BJ (cell line): ENCODE measurements around the gene RFX4. TPM values are rescaled to one million over a fixed set of nuclear protein-coding genes. Genes with fewer than 3 reads are reported as not detected.

Experiments
- CTCF ChIA-PET: fragments of 350-600 bp; formaldehyde crosslinking; extraction: SDS; loops from one replicate; lab custom pipeline; 2021; ENCODE audit warnings: antibody characterized with exemption, inconsistent platforms; lab: Yijun Ruan, JAX
- POLR2A ChIA-PET: fragments of 300-600 bp; sonication (Branson Sonifier 250); formaldehyde crosslinking; extraction: SDS; loops from one replicate; lab custom pipeline; 2021; ENCODE audit warnings: antibody characterized with exemption; lab: Charles Lee
- DNase-seq: peaks from one replicate; pipeline ENCODE4 v3.0.0-alpha.2; 2011; ENCODE audit warnings: low read depth
- H3K27me3 ChIP-seq: 2 replicates; pipeline ENCODE4 v1.6.0; 2011; ENCODE audit warnings: low read length; ENCODE audit not compliant: control insufficient read depth, insufficient read depth
- H3K36me3 ChIP-seq: 2 replicates; pipeline ENCODE4 v1.5.1; 2011; ENCODE audit warnings: low read length; ENCODE audit not compliant: control insufficient read depth, insufficient read depth
- H3K4me3 ChIP-seq: 2 replicates; pipeline ENCODE4 v1.5.1; 2011; ENCODE audit warnings: low read depth, mild to moderate bottlenecking, control low read depth, low read length
- polyA plus RNA-seq: library from polyadenylated mRNA; depleted of rRNA; stranded (reverse); fragments of >200 nt; gene quantifications from 2 replicates; pipeline ENCODE4 v1.2.3, GENCODE V29; 2011
- TF ChIP-seq, protein P1 (sequence below): IDR thresholded peaks from 2 replicates; pipeline ENCODE4 v1.5.1; 2011; ENCODE audit warnings: low read depth, mild to moderate bottlenecking, control low read depth, inconsistent platforms, low read length, moderate library complexity; ENCODE audit not compliant: insufficient read depth

Gene RFX4
- polyA plus RNA-seq, 1 experiment, result not detected

DNA sequence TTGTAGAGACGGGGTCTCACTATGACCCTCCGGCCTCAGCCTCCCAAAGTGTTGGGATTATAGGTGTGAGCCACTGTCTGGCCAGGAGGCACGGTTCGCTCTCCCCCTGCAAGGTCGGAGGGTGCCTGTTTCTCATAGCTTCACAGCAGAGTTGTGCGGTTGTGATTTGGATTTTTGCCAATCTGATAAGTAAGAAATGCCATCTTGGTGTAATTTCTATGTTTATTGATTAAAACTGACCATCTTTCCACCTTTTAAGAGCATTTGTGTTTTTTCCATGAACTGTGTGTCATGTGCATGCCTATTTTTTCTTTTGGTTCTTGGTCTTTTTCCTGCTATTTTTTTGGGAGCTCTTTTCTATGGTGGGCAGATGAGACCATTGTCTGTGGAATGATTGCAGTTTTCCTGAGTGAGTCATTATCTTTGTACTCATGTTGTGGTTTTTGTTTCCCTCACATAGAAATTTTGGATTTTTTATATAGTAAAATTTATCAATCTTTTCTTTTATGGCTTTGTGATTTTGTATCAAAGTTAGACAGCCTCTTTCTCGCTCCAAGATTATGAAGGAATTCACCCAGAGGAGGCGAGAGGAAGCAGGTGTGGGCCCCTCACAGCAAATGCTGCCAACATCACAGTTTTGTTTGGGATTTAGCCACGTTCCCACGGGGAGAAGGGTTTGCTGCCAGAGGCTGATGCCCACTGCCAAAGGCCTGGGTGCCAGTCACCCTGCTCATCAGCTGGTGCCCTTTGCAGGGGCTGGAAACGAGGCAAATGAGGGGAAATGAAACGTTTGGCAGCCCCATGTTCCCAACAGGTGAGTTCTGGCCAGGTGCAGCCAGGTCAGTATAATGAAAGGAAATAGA, 47.2 kb downstream of the RFX4 start:
- H3K4me3 ChIP-seq, result no peak overlapping the region
- no peak for DNase-seq
- ChIA-PET CTCF (no interaction called here), POLR2A (no interaction called here)
- H3K36me3 ChIP-seq, result no peaks in the 10 kb centered on the region
- no peaks in the 10 kb centered on the region for H3K27me3 ChIP-seq
- TF ChIP-seq, protein P1, sequence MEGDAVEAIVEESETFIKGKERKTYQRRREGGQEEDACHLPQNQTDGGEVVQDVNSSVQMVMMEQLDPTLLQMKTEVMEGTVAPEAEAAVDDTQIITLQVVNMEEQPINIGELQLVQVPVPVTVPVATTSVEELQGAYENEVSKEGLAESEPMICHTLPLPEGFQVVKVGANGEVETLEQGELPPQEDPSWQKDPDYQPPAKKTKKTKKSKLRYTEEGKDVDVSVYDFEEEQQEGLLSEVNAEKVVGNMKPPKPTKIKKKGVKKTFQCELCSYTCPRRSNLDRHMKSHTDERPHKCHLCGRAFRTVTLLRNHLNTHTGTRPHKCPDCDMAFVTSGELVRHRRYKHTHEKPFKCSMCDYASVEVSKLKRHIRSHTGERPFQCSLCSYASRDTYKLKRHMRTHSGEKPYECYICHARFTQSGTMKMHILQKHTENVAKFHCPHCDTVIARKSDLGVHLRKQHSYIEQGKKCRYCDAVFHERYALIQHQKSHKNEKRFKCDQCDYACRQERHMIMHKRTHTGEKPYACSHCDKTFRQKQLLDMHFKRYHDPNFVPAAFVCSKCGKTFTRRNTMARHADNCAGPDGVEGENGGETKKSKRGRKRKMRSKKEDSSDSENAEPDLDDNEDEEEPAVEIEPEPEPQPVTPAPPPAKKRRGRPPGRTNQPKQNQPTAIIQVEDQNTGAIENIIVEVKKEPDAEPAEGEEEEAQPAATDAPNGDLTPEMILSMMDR, result no peak

DNA sequence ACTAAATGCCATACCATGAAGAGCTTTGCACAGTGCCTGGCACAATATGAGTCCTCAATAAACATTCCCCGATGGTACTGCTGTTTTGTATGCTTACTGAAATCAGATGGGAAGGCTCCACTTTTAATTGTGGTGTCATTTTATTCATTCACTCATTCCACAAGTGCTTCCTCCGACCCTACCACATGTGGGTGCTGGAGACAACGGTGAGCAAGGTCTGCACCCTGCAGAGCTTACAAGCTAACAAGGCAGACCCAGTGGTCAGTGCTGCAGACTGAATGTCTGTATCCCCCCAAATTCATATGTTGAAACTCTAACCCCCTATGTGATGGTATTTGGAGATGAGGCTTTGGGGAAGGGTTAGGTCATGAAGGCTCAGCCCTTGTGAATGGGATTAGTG, 48.3 kb downstream of the RFX4 start:
- POLR2A ChIA-PET, result no interaction called here
- Histone ChIP-seq H3K27me3 (no peaks in the 10 kb centered on the region), H3K36me3 (no peaks in the 10 kb centered on the region), H3K4me3 (no peak overlapping the region)
- TF ChIP-seq, protein P1, result no peak
- no peak for DNase-seq
- CTCF ChIA-PET, result interaction anchor here (1.0 kb wide), 1 partner anchor 9 kb away, joined by 3 read pairs; no protein-coding TSS in a partner anchor

DNA sequence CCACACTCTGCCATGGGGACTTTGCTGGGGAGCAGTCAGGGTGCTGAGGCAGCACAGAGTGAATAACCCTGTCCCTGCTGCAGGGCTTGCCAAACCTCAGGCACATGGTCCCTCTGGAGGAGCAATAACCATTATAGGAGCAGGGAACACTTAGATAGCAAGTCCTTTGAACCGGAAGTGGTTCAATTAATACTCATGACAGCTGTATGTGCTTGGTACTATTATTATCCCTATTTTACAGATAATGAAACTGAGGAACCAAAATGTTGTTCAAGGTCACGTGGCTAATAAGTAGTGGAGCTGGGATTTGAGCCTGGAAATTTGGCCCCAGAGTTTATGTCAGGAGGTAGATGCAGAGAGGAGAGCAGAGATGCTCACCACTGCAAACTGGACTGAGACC, 49.0 kb downstream of the RFX4 start:
- no peak for DNase-seq
- CTCF ChIA-PET, result interaction anchor here (1.0 kb wide), 1 partner anchor 9 kb away, joined by 3 read pairs; no protein-coding TSS in a partner anchor
- H3K27me3 ChIP-seq, result no peaks in the 10 kb centered on the region
- H3K36me3 ChIP-seq, result no peaks in the 10 kb centered on the region
- POLR2A ChIA-PET, result no interaction called here
- no peak overlapping the region for H3K4me3 ChIP-seq
- TF ChIP-seq, protein P1, result no peak

DNA sequence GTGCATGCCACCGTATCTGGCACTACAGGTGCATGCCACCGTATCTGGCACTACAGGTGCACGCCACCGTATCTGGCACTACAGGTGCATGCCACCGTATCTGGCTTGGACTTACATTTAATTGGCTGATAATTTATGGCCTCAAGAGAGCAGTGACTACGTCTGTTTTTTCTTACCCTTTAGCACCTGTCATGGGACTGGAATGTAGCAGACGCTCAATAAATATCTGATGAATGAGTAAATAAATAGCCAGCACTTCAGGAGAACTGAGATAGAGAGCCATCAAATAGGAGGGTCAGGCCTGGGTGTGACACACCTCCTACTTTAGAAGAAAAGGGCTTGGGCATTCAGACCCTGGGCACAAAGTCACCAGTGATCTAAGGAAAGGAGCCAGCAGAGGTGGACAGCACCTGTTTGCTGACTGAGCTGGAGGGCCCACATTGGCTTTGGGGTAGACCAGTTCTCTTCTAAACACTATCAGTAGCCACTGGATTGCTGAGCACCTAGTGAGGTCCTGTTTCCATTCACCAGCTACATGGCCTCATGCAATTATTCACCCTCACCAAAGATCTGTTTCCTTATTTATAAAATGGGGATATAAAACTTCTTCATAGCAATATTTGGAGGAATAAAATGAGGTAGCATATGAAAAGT, 50.1 kb downstream of the RFX4 start:
- POLR2A ChIA-PET, result no interaction called here
- TF ChIP-seq, protein P1, result no peak
- no peak for DNase-seq
- no peaks in the 10 kb centered on the region for H3K36me3 ChIP-seq
- H3K4me3 ChIP-seq, result no peak overlapping the region
- H3K27me3 ChIP-seq, result no peaks in the 10 kb centered on the region
- CTCF ChIA-PET, result interaction anchor here (1.3 kb wide), 1 partner anchor 209 kb away, joined by 3 read pairs; no protein-coding TSS in a partner anchor

DNA sequence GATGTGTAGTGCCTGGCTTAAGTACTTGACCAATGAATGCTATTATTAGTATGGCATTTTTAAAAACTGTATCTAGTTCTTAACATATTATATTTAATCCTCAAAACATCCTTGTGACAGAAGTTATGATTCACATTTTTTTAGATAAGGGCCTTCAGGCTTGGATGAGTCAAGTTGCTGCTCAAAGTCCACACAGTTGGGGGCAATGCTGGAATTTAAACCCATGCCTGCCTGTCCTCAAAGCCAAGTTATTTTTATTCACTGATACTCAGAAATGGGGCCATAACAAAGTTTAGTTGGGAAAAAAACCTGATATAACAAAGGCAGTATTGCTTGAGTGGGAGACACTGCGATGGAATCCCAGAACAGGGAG, 50.6 kb downstream of the RFX4 start:
- DNase-seq, result no peak
- H3K27me3 ChIP-seq, result no peaks in the 10 kb centered on the region
- H3K4me3 ChIP-seq, result no peak overlapping the region
- no peaks in the 10 kb centered on the region for H3K36me3 ChIP-seq
- TF ChIP-seq, protein P1, result no peak
- POLR2A ChIA-PET, result no interaction called here
- CTCF ChIA-PET, result interaction anchor here (1.3 kb wide), 1 partner anchor 208 kb away, joined by 3 read pairs; no protein-coding TSS in a partner anchor
